Measurements from ENCODE around the gene SH3RF3.

DNA sequence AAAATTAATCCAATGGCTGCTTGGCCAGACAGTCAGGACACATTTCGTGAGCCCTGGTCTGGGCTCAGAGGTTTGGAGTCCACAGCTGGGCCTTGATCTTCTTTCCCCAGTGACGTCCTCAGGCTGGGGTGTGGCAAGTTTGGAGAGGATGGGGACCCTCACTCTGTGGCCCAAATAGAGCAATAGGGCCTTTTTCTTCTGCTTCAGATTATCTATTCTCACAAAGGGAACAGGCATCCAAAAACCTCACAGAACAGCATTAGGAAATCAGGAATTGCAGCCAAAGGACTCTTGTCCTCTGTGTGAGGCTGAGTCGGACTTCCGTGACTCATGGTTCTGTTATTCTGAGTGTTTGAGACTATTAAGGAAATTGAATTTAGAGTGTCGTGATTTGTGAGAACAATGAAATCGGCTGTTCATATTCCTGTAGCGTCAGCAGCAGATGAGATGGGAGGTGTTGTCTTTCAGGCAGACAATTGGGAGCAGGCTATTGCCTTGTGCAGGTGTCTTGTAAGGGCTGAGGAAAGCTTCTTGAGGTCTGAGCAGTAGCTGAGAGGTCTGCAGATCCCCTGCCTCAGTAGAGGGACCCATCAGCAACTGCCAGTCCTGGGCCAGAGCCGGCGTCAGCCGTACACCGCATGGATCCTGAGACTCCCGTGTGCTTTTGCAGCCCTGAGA, 113.8 kb downstream of the SH3RF3 start:
- TF ChIP-seq, protein P1, sequence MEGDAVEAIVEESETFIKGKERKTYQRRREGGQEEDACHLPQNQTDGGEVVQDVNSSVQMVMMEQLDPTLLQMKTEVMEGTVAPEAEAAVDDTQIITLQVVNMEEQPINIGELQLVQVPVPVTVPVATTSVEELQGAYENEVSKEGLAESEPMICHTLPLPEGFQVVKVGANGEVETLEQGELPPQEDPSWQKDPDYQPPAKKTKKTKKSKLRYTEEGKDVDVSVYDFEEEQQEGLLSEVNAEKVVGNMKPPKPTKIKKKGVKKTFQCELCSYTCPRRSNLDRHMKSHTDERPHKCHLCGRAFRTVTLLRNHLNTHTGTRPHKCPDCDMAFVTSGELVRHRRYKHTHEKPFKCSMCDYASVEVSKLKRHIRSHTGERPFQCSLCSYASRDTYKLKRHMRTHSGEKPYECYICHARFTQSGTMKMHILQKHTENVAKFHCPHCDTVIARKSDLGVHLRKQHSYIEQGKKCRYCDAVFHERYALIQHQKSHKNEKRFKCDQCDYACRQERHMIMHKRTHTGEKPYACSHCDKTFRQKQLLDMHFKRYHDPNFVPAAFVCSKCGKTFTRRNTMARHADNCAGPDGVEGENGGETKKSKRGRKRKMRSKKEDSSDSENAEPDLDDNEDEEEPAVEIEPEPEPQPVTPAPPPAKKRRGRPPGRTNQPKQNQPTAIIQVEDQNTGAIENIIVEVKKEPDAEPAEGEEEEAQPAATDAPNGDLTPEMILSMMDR (IDR thresholded peaks at IDR 0.05; ENCODE audit: low read depth, low read length) = no peak
- TF ChIP-seq POLR2A (IDR thresholded peaks at IDR 0.05; ENCODE audit: extremely low read depth, insufficient read length) = no peak

Data from NB4 (cell line).